OCI-LY7 (cell line): Measurements from ENCODE around the gene HES7. TPM values are rescaled to one million over a fixed set of nuclear protein-coding genes. Genes with fewer than 3 reads are reported as not detected.

Source experiments
- BruUV-seq: library from RNA; stranded (reverse); fragments of 400-500 nt; replicated peaks from 2 replicates; lab custom pipeline; 2021; lab: Mats Ljungman, UMichigan
- CTCF ChIA-PET: fragments of 300-600 bp; sonication (Branson Sonifier 250); formaldehyde crosslinking; loops from one replicate; lab custom pipeline; 2022; ENCODE audit warnings: antibody characterized with exemption; ENCODE audit not compliant: unreplicated experiment; lab: Charles Lee
- POLR2A ChIA-PET: fragments of 300-600 bp; sonication (Branson Sonifier 250); formaldehyde crosslinking; loops from one replicate; lab custom pipeline; 2022; ENCODE audit warnings: antibody characterized with exemption; lab: Charles Lee
- DNase-seq: peaks from one replicate; pipeline ENCODE4 v3.0.0-alpha.2; 2015; ENCODE audit warnings: low spot score
- H2AFZ ChIP-seq: fragments of 200-600 bp; sonication (generic), shearing (Covaris generic); 2 replicates; pipeline ENCODE4 v1.6.1; 2014; ENCODE audit warnings: mild to moderate bottlenecking, antibody characterized with exemption, low read length, moderate library complexity
- H3K27ac ChIP-seq: fragments of 200-600 bp; sonication (generic); 2 replicates; pipeline ENCODE4 v1.5.1; 2014; ENCODE audit warnings: mixed run types, low read depth, mild to moderate bottlenecking, moderate library complexity, low read length, inconsistent platforms; ENCODE audit not compliant: poor library complexity, severe bottlenecking
- H3K36me3 ChIP-seq: fragments of 200-600 bp; sonication (generic); 2 replicates; pipeline ENCODE4 v1.6.1; 2014; ENCODE audit warnings: mild to moderate bottlenecking, antibody characterized with exemption, low read length, moderate library complexity, mixed read lengths; ENCODE audit not compliant: insufficient read depth
- H3K4me1 ChIP-seq: fragments of 200-600 bp; sonication (generic); 2 replicates; pipeline ENCODE4 v1.5.1; 2014; ENCODE audit warnings: mild to moderate bottlenecking, low read length; ENCODE audit not compliant: insufficient read depth, poor library complexity, severe bottlenecking
- H3K4me2 ChIP-seq: fragments of 200-600 bp; sonication (generic); 2 replicates; pipeline ENCODE4 v1.6.1; 2014; ENCODE audit warnings: mild to moderate bottlenecking, low read length
- H3K4me3 ChIP-seq: fragments of 200-600 bp; sonication (generic); 2 replicates; pipeline ENCODE4 v1.5.1; 2014; ENCODE audit warnings: mild to moderate bottlenecking, low read depth, low read length; ENCODE audit not compliant: poor library complexity, severe bottlenecking
- H3K79me2 ChIP-seq: fragments of 200-600 bp; sonication (generic); 2 replicates; pipeline ENCODE4 v1.6.1; 2016; ENCODE audit warnings: low read depth, mild to moderate bottlenecking, low read length, moderate library complexity, mixed read lengths; ENCODE audit not compliant: insufficient read depth
- H3K9me2 ChIP-seq: fragments of 200-600 bp; sonication (generic); 2 replicates; pipeline ENCODE4 v1.6.1; 2016; ENCODE audit warnings: mild to moderate bottlenecking, low read length, mixed read lengths; ENCODE audit not compliant: insufficient read depth
- H3K9me3 ChIP-seq: fragments of 200-600 bp; sonication (generic); 2 replicates; pipeline ENCODE4 v1.6.1; 2014; ENCODE audit warnings: mild to moderate bottlenecking, mixed run types, low read length, mixed read lengths
- H4K20me1 ChIP-seq: fragments of 200-600 bp; sonication (generic); 2 replicates; pipeline ENCODE4 v1.6.1; 2014; ENCODE audit warnings: mild to moderate bottlenecking, antibody characterized with exemption, low read length, moderate library complexity, mixed read lengths; ENCODE audit not compliant: insufficient read depth
- CTCF ChIP-seq: fragments of 200-600 bp; sonication (generic); conservative IDR thresholded peaks from 2 replicates; pipeline ENCODE4 v1.5.1; 2014; ENCODE audit warnings: mild to moderate bottlenecking, antibody characterized with exemption, low read length, moderate library complexity, mixed read lengths
- EZH2phosphoT487 ChIP-seq: fragments of 200-600 bp; sonication (generic); IDR thresholded peaks from 2 replicates; pipeline ENCODE4 v1.6.1; 2018; ENCODE audit warnings: low read depth, borderline replicate concordance, mild to moderate bottlenecking, mixed run types, antibody characterized with exemption, low read length, moderate library complexity, mixed read lengths
- intact Hi-C: fragments of 100-400 bp; cut with micrococcal nuclease; formaldehyde crosslinking; loops from one replicate; pipeline ENCODE4 v1.10.0; 2022; ENCODE audit not compliant: unreplicated experiment
- total RNA-seq, 2 experiments: library from RNA; depleted of rRNA in 1 of 2; stranded (reverse); fragments of >200 nt in 1 of 2; shearing (Covaris generic) in 1 of 2; gene quantifications; 2 replicates each; pipeline ENCODE4 v1.2.3, GENCODE V29; 2014 to 2022

The HES7 gene
- total RNA-seq, 2 experiments from 2014 or later, result 0.44 to 5.8 TPM

- no peak overlapping the region for H3K27ac ChIP-seq
- no peak overlapping the region for H2AFZ ChIP-seq
- peak overlapping the region; percentile 25; the same call in 1 of the 2 replicates for H3K4me2 ChIP-seq
- H3K9me2 ChIP-seq, result no peaks in the 10 kb centered on the region
- TF ChIP-seq EZH2phosphoT487 (no peak), CTCF (peak; percentile 92)
- no TSS peak for BruUV-seq
- no peaks in the 10 kb centered on the region for H3K36me3 ChIP-seq
- peak; percentile 83 for DNase-seq
- CTCF ChIA-PET, result interaction anchor here (0.5 to 1.8 kb wide), 10 partner anchors 14 to 557 kb away, joined by 3 to 14 read pairs (median 4); partner anchors contain the start of gene ALOX12B
- no peaks in the 10 kb centered on the region for H3K9me3 ChIP-seq
- no peak overlapping the region for H3K4me3 ChIP-seq
- no peaks in the 10 kb centered on the region for H4K20me1 ChIP-seq
- intact Hi-C loops, result loop anchor here (5.0 kb wide), 1 partner anchor 228 kb away; no protein-coding TSS in a partner anchor
- POLR2A ChIA-PET, result interaction anchor here (0.6 to 0.7 kb wide), 3 partner anchors 102 to 1505 kb away, joined by 3 to 6 read pairs (median 3); no protein-coding TSS in a partner anchor
- peaks cover 4% of the 10 kb centered on the region for H3K4me1 ChIP-seq
- no peaks in the 10 kb centered on the region for H3K79me2 ChIP-seq
Measured at GRCh38 chr17:8073627-8074484, 50.0 kb downstream of the HES7 start.

GRCh38 chr17:8072729-8073461 is 51.0 kb downstream of the HES7 start:
- Histone ChIP-seq H2AFZ (no peak overlapping the region), H3K79me2 (no peaks in the 10 kb centered on the region), H3K36me3 (no peaks in the 10 kb centered on the region), H3K4me3 (no peak overlapping the region), H3K9me3 (no peaks in the 10 kb centered on the region), H4K20me1 (no peaks in the 10 kb centered on the region), H3K27ac (no peak overlapping the region), H3K4me2 (no peak overlapping the region), H3K4me1 (peaks cover 4% of the 10 kb centered on the region), H3K9me2 (no peaks in the 10 kb centered on the region)
- POLR2A ChIA-PET, result interaction anchor here (0.6 kb wide), 1 partner anchor 695 kb away, joined by 3 read pairs; no protein-coding TSS in a partner anchor
- intact Hi-C loops, result loop anchor here (5.0 kb wide), 1 partner anchor 229 kb away; no protein-coding TSS in a partner anchor
- DNase-seq, result no peak
- TF ChIP-seq CTCF (no peak), EZH2phosphoT487 (no peak)
- CTCF ChIA-PET, result interaction anchor here (0.6 to 1.8 kb wide), 3 partner anchors 38 to 160 kb away, joined by 3 to 7 read pairs (median 4); no protein-coding TSS in a partner anchor
- BruUV-seq, result no TSS peak
